ENCODE measurements around the gene ADORA1. TPM values are rescaled to one million over a fixed set of nuclear protein-coding genes. Genes with fewer than 3 reads are reported as not detected.

Gene ADORA1
- total RNA-seq (1 to 10 TPM in 1 of 2 donors, under 1 TPM in 1; 0.71 to 2.5 TPM), polyA plus RNA-seq (not detected)
- long read RNA-seq, donor 1 = 0 reads
- long read RNA-seq, donor 2, partial matches to known transcripts = 0 of 3 reads
- long read RNA-seq, donor 2, other reads (novel, unspliced or antisense) = 3 of 3 reads

- peak within 1 kb of the TSS in 1 of 2 donors; percentile 9 for H3K4me3 ChIP-seq (ENCODE audit: low read length in 2 of 2)
- no peaks in the 10 kb centered on the region for H3K36me3 ChIP-seq (ENCODE audit: control insufficient read depth in 1 of 2, insufficient read depth in 2 of 2, low read length in 1 of 2)
- 1% methylated on average over 42 to 51 of the region's 51 CpGs for WGBS, 2 donors
- peak; percentile 78 for ATAC-seq (ENCODE audit: low FRiP score)
- intact Hi-C loops (cut with DNase I) = no loop called here
- DNase-seq = peak; percentile 75 to 88
- H3K27me3 ChIP-seq (ENCODE audit: control insufficient read depth in 1 of 2, insufficient read depth in 2 of 2, low read length in 1 of 2) = no peaks in the 10 kb centered on the region
- H3K27ac ChIP-seq (ENCODE audit: low read depth in 1 of 2, low read length in 2 of 2) = no peak within 1 kb of the TSS
- H3K9me3 ChIP-seq (ENCODE audit: control insufficient read depth, low read length) = no peaks in the 10 kb centered on the region
- no peaks in the 10 kb centered on the region for H3K4me1 ChIP-seq (ENCODE audit: control insufficient read depth in 1 of 2, insufficient read depth in 2 of 2, low read length in 2 of 2)
Observed at GRCh38 chr1:203127666-203128430, at the start of gene ADORA1. Gene ADORA1, plus strand, starts transcription at chr1:203127726. Its CDS starts 1,116 bp downstream, at chr1:203128842.

- Histone ChIP-seq H3K27ac (ENCODE audit: low read depth in 1 of 2, low read length in 2 of 2) (no peak overlapping the region), H3K9me3 (ENCODE audit: control insufficient read depth, low read length) (no peaks in the 10 kb centered on the region), H3K4me3 (ENCODE audit: low read length in 2 of 2) (no peak overlapping the region), H3K27me3 (ENCODE audit: control insufficient read depth in 1 of 2, insufficient read depth in 2 of 2, low read length in 1 of 2) (no peaks in the 10 kb centered on the region), H3K4me1 (ENCODE audit: control insufficient read depth in 1 of 2, insufficient read depth in 2 of 2, low read length in 2 of 2) (no peaks in the 10 kb centered on the region), H3K36me3 (ENCODE audit: control insufficient read depth in 1 of 2, insufficient read depth in 2 of 2, low read length in 1 of 2) (no peaks in the 10 kb centered on the region)
- whole genome bisulfite sequencing, 2 donors = 97% methylated on average over 2 of the region's 2 CpGs
- DNase-seq (no peak), ATAC-seq (ENCODE audit: low FRiP score) (no peak)
- intact Hi-C loops (cut with DNase I) = no loop called here
Observed at GRCh38 chr1:203077956-203078355, 49.6 kb upstream of the ADORA1 start.

DNA sequence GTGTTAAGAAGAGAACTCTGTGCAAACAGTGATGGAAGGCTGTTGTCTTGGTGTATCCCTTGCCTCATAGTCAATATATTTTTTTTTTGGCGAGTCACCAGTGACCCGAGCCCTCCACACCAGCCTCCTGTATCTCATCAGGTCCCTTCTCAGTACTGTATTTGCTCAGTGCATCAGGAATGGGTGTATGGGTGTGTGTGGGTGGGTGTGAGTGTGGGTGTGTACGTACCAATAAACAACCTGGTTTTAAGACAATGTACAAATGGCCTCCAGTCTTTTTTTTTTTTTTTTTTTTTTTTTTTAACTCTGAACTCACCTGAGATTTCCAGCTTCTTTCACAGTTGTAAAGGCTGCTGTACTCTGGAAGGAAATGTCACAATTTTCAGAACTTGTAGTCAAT lies 49.0 kb upstream of the ADORA1 start:
- ATAC-seq (ENCODE audit: low FRiP score) (no peak), DNase-seq (no peak)
- no peak overlapping the region for H3K27ac ChIP-seq (ENCODE audit: low read depth in 1 of 2, low read length in 2 of 2)
- no peak overlapping the region for H3K4me3 ChIP-seq (ENCODE audit: low read length in 2 of 2)
- no peaks in the 10 kb centered on the region for H3K27me3 ChIP-seq (ENCODE audit: control insufficient read depth in 1 of 2, insufficient read depth in 2 of 2, low read length in 1 of 2)
- H3K9me3 ChIP-seq (ENCODE audit: control insufficient read depth, low read length) = no peaks in the 10 kb centered on the region
- H3K4me1 ChIP-seq (ENCODE audit: control insufficient read depth in 1 of 2, insufficient read depth in 2 of 2, low read length in 2 of 2) = no peaks in the 10 kb centered on the region
- intact Hi-C loops (cut with DNase I) = no loop called here
- WGBS, 2 donors = 91 to 100% methylated on average over 3 of the region's 3 CpGs
- no peaks in the 10 kb centered on the region for H3K36me3 ChIP-seq (ENCODE audit: control insufficient read depth in 1 of 2, insufficient read depth in 2 of 2, low read length in 1 of 2)

- Histone ChIP-seq H3K36me3 (ENCODE audit: control insufficient read depth in 1 of 2, insufficient read depth in 2 of 2, low read length in 1 of 2) (no peaks in the 10 kb centered on the region), H3K27ac (ENCODE audit: low read depth in 1 of 2, low read length in 2 of 2) (no peak overlapping the region), H3K4me3 (ENCODE audit: low read length in 2 of 2) (no peak overlapping the region), H3K27me3 (ENCODE audit: control insufficient read depth in 1 of 2, insufficient read depth in 2 of 2, low read length in 1 of 2) (no peaks in the 10 kb centered on the region), H3K4me1 (ENCODE audit: control insufficient read depth in 1 of 2, insufficient read depth in 2 of 2, low read length in 2 of 2) (no peaks in the 10 kb centered on the region), H3K9me3 (ENCODE audit: control insufficient read depth, low read length) (no peaks in the 10 kb centered on the region)
- WGBS, 2 donors = 92 to 94% methylated on average over 5 of the region's 5 CpGs
- intact Hi-C loops (cut with DNase I) = no loop called here
- no peak for ATAC-seq (ENCODE audit: low FRiP score)
- DNase-seq = no peak
Observed at GRCh38 chr1:203080456-203080855, 47.1 kb upstream of the ADORA1 start.

GRCh38 chr1:203081465-203082230 lies 45.9 kb upstream of the ADORA1 start:
- no peak for ATAC-seq (ENCODE audit: low FRiP score)
- WGBS, 2 donors = 44 to 49% methylated on average over 9 of the region's 9 CpGs
- Histone ChIP-seq H3K4me3 (ENCODE audit: low read length in 2 of 2) (no peak overlapping the region), H3K27me3 (ENCODE audit: control insufficient read depth in 1 of 2, insufficient read depth in 2 of 2, low read length in 1 of 2) (no peaks in the 10 kb centered on the region), H3K9me3 (ENCODE audit: control insufficient read depth, low read length) (no peaks in the 10 kb centered on the region), H3K27ac (ENCODE audit: low read depth in 1 of 2, low read length in 2 of 2) (no peak overlapping the region), H3K4me1 (ENCODE audit: control insufficient read depth in 1 of 2, insufficient read depth in 2 of 2, low read length in 2 of 2) (no peaks in the 10 kb centered on the region), H3K36me3 (ENCODE audit: control insufficient read depth in 1 of 2, insufficient read depth in 2 of 2, low read length in 1 of 2) (no peaks in the 10 kb centered on the region)
- intact Hi-C loops (cut with DNase I) = no loop called here
- DNase-seq = no peak

DNA sequence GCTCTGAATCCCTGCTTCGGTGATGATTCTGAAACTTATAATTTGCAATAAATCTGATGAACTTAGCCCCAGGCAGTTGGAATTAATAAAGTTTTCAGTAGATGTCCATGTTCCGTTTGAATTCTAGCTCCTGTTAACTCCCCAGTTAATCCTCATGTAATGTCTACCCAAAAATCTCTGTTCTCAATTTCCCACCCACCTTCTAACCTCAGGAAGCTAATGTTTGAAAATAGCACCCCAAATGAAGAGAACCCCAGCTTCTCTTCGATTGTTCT lies 45.4 kb upstream of the ADORA1 start:
- Histone ChIP-seq H3K27me3 (ENCODE audit: control insufficient read depth in 1 of 2, insufficient read depth in 2 of 2, low read length in 1 of 2) (no peaks in the 10 kb centered on the region), H3K4me1 (ENCODE audit: control insufficient read depth in 1 of 2, insufficient read depth in 2 of 2, low read length in 2 of 2) (no peaks in the 10 kb centered on the region), H3K27ac (ENCODE audit: low read depth in 1 of 2, low read length in 2 of 2) (no peak overlapping the region), H3K36me3 (ENCODE audit: control insufficient read depth in 1 of 2, insufficient read depth in 2 of 2, low read length in 1 of 2) (no peaks in the 10 kb centered on the region), H3K9me3 (ENCODE audit: control insufficient read depth, low read length) (no peaks in the 10 kb centered on the region), H3K4me3 (ENCODE audit: low read length in 2 of 2) (no peak overlapping the region)
- intact Hi-C loops (cut with DNase I) = no loop called here
- ATAC-seq (ENCODE audit: low FRiP score) (no peak), DNase-seq (no peak)
- WGBS, 2 donors = 46 to 51% methylated on average over 3 of the region's 3 CpGs

GRCh38 chr1:203082571-203083462 lies 44.7 kb upstream of the ADORA1 start:
- intact Hi-C loops (cut with DNase I) = no loop called here
- DNase-seq = no peak
- no peak overlapping the region for H3K27ac ChIP-seq (ENCODE audit: low read depth in 1 of 2, low read length in 2 of 2)
- 61 to 62% methylated on average over 11 of the region's 11 CpGs for WGBS, 2 donors
- no peaks in the 10 kb centered on the region for H3K9me3 ChIP-seq (ENCODE audit: control insufficient read depth, low read length)
- ATAC-seq (ENCODE audit: low FRiP score) = no peak
- no peaks in the 10 kb centered on the region for H3K36me3 ChIP-seq (ENCODE audit: control insufficient read depth in 1 of 2, insufficient read depth in 2 of 2, low read length in 1 of 2)
- no peak overlapping the region for H3K4me3 ChIP-seq (ENCODE audit: low read length in 2 of 2)
- no peaks in the 10 kb centered on the region for H3K27me3 ChIP-seq (ENCODE audit: control insufficient read depth in 1 of 2, insufficient read depth in 2 of 2, low read length in 1 of 2)
- H3K4me1 ChIP-seq (ENCODE audit: control insufficient read depth in 1 of 2, insufficient read depth in 2 of 2, low read length in 2 of 2) = no peaks in the 10 kb centered on the region

GRCh38 chr1:203083463-203083921 lies 44.0 kb upstream of the ADORA1 start:
- H3K9me3 ChIP-seq (ENCODE audit: control insufficient read depth, low read length) = no peaks in the 10 kb centered on the region
- no peak overlapping the region for H3K4me3 ChIP-seq (ENCODE audit: low read length in 2 of 2)
- intact Hi-C loops (cut with DNase I) = no loop called here
- no peaks in the 10 kb centered on the region for H3K4me1 ChIP-seq (ENCODE audit: control insufficient read depth in 1 of 2, insufficient read depth in 2 of 2, low read length in 2 of 2)
- H3K27ac ChIP-seq (ENCODE audit: low read depth in 1 of 2, low read length in 2 of 2) = no peak overlapping the region
- no peaks in the 10 kb centered on the region for H3K27me3 ChIP-seq (ENCODE audit: control insufficient read depth in 1 of 2, insufficient read depth in 2 of 2, low read length in 1 of 2)
- DNase-seq = no peak
- no peaks in the 10 kb centered on the region for H3K36me3 ChIP-seq (ENCODE audit: control insufficient read depth in 1 of 2, insufficient read depth in 2 of 2, low read length in 1 of 2)
- WGBS, 2 donors = 84 to 86% methylated on average over 11 of the region's 11 CpGs
- no peak for ATAC-seq (ENCODE audit: low FRiP score)

All from aorta (tissue), 5 donors.